ENCODE data around the gene TBC1D14. TPM values are rescaled to one million over a fixed set of nuclear protein-coding genes. Genes with fewer than 3 reads are reported as not detected.

Gene TBC1D14
- total RNA-seq, 1 experiment from 2014 or later, result 51.9 TPM

DNA sequence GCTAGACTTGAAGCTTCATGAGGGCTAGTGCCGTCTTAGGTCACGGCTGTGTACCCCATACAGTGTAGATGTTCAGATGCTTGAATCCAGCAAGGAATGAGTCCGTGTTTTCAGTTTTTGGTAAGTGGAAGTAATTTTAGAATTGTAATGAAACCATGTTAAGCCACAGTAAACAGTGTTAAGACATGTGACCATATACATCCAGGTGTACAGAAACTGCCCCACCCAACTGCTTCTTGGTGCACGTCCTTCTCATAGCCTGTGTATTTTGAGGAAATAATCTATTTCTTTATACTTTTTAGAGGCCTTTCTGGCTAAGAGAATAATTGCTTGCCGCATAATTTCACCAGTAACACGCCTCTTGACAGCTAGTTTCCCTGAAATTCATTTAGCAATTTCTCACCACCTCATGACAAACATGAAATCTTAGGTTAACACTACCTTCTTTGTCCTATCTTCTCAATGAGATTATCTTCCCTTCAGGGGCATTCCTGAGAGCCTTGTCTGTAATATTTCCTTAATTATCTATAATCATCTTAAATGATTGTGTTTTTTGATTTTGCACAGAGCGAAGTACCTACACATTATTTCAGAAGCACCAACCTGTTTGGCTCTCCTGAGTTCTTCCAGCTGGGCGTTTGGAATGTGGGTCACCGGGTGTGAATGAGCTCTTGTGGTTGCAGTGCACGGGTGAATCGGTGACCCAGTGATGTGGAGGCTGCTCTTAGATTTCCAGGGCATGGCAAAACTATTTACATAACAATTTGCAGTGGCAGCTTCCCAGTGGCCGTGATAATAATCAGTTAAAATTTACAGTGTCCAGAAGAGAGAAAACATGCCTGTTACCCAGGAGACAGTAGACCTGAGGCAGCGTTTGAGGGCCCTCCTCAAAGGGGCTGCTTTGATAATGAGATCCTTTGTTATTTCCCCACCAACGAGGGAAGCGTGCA is 83.4 kb downstream of the TBC1D14 start:
- no peak for DNase-seq (ENCODE audit: low read depth)

DNA sequence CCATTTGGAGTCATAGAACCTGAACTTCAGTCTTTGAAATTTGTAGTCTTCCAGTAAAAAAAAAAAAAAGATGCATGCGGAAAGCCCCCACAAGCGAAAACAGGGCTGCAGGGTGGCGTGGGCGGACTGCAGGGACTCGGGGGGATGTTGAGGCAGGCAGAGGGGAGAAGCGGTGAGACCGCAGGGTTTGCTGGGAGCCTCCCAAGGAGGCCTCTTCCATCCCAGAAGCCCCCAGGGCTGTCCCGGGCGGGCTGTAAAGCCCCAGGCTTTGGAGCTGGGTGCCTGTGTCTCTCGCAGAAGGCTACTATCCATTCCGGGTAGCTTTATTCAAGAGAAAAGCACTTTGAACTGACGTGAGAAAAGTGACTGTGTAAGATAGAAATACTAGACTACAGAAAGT is 86.9 kb downstream of the TBC1D14 start:
- DNase-seq (ENCODE audit: low read depth), result no peak

DNA sequence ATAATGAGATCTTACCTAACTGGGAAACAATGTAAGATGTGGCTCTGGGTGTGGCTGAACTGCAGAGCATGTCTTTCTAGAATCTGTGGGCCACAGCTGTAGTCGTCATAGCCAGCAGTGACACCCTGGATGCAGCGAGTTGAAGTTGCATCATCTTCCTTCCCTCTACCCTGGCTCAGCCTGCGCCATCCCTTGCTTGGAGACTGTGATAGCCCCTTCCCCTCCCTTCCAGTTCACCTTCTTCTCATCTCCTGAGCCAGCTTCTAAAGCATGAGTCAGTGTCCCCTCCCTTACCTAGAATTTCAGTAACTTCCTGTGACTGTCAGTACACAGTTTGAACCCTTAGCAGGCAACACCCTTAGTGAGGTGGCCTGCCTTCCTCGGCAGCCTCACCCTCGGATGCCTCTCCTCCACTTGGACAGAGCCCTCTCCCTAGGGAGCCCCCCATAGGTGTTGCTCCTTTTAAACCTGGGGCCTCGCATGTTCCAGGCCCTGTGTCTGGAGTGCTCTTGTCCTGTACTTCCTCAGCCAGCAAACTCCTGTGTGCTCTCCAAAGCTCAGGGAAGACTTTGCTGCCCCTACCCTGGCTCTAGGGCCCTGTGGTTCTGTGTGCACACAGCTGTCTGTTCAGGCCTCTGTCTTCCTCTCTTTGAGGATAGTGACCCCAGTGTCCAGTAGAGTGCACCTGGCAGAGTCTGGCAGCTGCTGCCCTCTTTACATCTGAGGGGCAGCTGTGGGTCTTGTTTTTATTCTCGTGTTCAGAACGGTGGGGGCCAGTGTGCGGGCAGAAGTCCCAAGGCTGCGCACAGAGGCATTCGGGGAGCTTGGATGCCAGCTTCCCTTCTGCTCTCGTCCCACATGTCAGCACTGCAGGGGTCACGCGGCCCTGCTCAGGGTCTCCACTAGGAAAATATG is 89.8 kb downstream of the TBC1D14 start:
- DNase-seq (ENCODE audit: low read depth), result peak; percentile 38

DNA sequence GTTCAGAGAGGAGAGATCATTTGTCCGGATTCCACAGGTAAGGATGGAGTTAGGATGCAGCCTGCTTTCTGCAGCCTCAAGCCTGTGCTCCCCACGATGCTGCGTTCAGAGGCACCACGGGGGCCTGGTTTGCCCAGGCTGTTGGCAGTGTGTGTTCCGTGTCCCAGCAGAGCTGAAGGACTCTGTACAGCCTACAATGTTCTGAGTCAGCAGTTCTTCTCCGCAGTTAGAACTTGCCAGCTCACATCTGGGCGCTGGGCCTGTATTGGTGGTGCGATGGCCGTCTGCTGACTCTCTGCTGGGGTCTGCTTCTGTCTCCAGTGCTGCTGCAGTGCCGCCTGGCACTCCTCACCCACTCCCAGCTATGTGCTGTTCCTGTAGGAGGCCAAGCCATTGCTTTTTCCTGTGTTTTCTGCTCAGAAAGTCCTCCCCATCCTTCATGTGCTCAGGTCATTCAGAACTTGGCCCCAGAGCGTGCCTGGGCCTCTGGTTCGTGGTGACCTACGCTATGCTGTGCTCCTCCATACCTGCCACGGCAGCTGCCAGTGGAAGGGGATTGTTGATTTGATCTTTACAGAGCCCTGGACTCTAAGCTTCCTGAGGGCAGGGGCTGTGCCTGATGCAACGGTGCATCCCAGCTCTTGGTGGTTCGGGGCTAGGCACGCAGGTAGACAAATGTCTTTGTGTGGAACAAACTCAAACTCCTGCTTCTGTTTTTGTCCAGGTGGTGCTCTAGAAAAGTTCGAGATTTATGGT is 91.0 kb downstream of the TBC1D14 start:
- no peak for DNase-seq (ENCODE audit: low read depth)

DNA sequence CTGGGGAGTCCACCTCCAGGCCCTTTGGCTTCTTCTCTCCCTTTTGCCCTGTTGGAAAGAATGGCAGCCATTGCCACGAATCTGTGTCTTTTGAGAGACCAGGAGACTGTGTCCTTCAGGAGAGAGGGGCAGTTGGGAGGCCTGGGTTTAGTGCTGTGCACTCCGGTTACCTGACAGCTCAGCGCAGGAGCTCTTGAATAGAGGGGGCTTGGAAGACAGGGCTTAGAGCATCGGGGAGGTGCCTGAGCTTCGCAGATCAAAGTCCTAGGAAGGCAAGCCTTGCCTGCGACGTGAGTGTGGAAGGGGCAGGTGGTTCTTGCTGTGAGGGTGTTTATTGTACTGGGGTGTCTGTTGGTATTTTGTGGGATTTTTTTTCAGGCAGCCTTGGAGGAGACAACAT is 91.6 kb downstream of the TBC1D14 start:
- no peak for DNase-seq (ENCODE audit: low read depth)

DNA sequence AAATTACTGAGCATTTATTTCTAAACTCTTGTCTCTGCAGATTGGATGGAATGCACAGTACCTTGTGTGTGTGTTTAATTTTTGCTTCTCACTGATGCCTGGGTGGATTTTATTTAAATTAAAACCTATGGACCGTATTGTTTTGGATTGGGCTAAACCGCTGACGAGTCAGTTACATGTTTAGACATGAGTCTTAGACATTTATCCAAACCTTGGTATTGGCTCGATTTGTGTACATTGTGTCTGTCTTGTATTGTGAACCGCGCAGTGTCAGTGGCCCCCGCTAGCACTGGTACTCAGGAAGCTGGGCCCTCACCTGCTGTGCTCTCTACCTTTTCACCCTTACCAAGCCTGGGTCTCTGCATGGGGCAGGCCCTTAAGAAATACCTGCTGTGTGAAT is 92.7 kb downstream of the TBC1D14 start:
- no peak for DNase-seq (ENCODE audit: low read depth)

DNA sequence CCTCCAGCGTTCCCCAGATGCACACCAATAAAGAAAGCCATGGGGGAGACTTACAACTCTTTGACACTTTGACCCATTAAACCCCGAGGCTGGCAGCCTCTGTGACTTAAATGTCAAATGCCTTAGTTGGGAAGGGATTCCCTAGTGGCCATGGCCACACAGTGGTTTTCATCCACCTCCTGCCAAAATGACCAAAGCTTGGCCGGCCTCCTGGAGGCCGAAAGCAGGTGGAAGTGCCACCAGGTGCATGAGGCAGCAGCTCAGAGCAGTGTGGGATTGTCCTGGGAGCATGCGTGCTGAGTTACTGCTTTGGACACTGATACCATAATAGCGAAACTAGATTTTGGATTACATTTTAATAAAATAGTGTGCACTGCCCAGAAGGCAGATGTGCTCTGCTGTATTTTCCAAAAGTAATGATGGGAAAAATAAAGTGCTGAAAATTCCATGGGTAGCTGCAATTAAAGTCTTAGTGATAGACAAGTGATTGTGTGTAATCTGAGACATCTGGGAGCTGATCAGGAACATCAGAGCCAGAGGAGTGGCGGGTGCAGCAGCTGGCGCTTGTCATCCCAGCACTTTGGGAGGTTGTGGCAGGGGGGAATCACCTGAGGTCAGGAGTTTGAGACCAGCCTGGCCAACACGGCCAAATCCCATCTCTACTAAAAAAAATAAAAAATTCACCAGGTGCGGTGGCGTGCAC is 93.7 kb downstream of the TBC1D14 start:
- no peak for DNase-seq (ENCODE audit: low read depth)

DNA sequence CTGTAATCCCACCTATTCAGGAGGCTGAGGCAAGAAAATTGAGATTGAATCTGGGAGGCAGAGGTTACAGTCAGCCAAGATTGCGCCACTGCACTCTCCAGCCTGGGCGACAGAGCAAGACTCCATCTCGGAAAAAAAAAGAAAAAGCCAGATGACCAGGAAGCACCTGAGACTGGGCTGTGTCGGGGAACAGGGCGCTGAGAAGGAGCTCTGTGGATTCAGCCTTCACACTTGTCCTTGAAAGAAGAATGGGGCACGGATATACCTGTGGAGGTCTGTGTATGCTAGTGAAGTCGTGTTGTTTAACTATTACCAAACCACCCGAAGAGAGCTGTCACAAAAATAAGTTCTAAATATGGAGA is 94.2 kb downstream of the TBC1D14 start:
- no peak for DNase-seq (ENCODE audit: low read depth)

DNA sequence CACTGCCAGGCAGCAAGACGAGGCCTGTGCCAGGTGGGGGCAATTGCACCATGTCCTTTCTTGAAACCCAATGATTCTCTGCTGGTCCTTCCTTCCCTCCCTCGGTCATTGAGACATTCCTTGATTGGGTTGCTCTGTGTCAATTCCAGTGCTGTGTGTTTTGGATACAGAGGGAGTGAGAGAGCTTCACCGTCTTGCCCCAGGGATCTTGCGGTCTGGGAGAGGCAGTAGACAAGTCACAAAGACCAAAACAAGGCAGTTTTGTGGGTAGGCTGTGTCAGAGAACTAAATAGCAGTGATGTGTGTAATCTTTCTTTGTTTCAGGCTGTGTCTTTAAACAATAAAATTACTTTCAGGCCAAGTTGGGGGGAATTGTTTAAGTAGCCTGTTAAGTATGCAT is 94.7 kb downstream of the TBC1D14 start:
- DNase-seq (ENCODE audit: low read depth), result no peak

DNA sequence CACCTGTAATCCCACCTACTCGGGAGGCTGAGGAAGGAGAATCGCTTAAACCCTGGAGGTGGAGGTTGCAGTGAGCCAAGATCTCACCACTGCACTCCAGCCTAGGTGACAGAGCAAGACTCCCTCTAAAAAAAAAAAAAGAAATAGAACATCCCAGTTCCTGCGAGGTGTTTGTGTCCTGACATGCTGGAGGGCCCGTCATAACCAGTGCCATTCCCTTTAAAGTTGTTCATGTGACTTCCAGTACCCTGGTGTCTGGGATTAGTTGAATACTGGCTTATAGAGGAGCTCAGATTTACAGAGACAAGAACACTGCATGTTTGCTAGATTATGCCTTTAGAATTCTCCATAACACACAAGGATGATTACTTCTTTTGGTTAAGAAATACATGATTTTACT is 95.9 kb downstream of the TBC1D14 start:
- DNase-seq (ENCODE audit: low read depth), result no peak

DNA sequence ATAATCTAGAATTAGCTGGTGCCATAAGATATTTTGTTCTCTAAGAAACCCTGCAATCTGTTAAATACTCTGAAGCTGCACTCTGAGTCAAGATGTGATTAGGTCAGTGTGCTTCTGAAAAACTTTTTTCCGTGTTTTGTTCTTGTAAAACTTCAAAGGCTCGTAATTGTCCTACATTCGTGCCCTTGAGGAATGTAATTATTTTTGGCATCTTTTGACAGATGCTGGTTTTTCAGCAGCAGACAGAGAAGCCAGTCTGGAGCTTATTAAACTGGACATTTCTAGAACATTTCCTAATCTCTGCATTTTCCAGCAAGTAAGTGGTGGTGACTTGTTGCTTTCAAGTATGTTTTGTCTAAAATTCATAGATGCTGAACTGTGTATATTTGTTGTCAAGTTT is 96.8 kb downstream of the TBC1D14 start:
- DNase-seq (ENCODE audit: low read depth), result no peak

DNA sequence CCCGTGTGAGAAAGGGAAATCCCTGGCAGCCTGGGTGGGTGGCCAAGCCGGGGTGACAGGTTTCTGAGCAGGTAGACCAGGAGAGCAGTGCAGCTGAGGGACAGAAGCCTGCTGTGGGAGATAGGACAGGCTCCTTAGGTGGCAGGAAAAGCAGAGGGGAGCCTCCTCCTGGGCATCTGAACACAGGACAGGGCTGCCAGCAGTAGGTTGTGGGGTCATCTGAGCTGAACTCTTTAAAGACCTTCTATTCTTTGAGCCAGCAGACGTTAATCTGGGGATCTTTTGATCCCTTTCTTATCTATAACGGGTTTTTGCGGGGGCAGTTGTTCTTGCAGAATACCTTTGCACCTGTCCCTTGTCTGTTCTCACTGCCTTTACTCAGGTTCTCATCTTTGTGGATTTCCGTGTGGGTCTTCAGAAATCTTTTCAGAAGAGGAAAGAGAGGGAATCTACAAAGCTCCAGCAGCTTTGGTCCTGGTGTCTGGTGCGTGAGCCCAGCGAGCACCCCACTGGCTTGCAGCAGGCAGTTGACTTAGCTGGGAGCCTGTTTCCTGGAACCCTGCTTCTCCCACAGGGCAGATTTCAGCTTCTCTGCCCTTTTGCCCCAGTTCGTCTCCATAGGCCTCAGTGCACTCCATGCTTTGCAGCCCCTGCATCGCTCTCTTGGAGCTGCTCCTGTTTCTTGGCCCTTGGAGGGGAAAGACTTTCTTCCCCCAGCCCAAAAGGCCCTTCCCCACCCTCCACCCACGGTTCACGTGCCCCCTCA is 97.7 kb downstream of the TBC1D14 start:
- DNase-seq (ENCODE audit: low read depth), result no peak

DNA sequence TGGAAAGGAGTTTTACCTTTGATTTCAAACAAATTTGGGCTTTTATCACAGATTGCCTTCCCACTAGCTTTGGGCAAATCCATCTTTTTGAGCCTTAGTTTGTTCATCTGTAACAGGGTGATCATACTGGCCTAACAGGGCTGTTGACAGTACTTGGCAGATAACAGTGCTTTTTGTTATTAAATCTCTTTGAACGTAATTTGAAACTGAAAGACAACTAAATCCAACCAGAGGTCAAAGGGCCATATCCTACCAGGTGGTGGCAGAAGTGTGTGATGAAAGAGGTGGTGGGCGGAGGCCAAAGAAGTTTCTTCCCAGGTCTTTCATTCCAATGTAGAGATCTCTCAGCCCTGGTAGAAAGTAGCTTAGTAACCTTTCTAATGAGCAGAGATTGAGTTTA is 98.3 kb downstream of the TBC1D14 start:
- DNase-seq (ENCODE audit: low read depth), result peak; percentile 8

DNA sequence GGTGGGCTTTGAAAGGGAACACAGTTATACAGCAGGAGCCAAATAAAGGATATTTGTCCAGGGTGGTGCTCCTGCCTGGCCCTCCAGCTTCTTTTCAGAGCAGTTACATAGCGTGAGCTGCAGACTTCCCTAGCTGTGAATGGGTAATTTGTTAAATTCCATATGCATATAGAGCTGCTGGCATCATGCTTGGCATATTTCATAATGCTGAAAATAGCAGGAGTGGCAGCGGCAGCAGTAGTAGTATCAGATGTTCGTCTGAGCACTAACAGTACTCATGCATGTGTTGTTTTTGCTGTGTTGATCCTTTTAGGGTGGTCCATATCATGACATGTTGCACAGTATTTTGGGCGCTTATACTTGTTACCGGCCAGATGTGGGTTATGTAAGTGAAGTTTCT is 99.9 kb downstream of the TBC1D14 start:
- no peak for DNase-seq (ENCODE audit: low read depth)

DNA sequence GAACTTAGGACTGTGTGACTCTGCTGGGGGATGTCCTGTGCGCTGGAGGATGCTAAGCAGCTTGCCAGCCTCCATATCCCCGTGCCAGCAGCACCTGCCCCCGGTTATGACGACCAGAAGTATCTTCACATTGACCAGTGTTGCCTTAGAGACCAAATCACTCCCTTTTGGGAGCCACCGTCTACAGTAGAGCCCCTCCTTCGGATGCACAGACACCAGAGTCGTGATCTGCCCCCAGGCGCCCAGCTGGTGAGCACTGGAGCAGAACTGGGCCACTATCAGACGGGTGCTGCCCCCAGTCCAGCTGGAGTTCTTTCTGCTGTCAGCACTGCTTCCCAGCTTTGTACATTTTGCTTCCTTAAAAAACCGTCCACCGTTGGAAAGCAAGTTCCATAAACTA is 103.5 kb downstream of the TBC1D14 start:
- DNase-seq (ENCODE audit: low read depth), result no peak

DNA sequence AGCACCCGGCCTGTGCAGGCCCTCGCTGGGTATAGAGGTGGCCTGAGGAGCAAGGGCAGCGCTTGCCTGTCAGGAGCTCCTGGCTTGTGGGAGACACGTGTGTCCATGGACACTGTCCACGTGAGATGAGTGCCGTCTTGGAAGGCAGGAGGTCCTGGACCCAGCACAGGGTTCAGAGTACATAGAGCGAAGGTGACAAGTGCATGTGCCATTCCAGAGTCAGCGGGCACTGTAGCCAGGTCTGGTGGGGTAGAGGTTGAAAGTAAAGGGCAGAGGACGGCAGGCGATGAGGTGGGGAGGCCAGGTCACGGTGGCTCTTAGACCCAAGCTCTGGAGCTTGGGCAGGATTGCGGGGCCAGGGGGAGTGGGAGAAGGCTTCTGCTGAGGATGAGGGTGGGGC is 105.2 kb downstream of the TBC1D14 start:
- no peak for DNase-seq (ENCODE audit: low read depth)

DNA sequence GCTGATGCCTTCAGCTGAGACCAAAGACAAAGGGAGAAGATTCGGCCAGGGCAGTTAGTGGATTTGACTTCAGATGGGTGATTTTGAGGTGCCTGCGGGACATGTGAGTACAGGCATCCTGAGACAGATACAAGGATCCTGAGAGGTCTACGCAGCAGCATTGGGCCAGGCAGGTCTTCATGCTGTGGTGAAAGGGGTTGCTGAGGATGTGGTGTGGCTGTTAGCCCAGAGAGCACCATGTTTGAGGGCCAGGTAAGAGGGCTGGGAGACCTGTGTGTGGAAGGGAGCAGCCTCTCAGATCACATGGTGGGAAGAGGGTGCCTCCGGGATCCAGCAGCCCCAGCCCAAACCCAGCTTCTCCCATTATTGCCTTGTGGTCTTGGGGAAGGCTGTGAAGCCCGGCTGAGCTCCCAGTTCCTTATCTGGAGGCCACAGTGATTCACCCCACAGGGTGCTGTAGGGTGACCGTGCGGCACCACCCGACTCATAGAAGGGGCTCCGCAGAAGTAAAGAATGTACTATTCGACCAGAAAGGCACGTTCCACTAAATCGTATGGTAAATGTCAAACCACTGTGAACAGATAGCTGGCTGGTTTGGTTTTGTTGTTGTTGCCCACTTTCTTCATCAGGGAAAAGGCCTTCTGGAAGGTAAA is 105.9 kb downstream of the TBC1D14 start:
- DNase-seq (ENCODE audit: low read depth), result no peak

DNA sequence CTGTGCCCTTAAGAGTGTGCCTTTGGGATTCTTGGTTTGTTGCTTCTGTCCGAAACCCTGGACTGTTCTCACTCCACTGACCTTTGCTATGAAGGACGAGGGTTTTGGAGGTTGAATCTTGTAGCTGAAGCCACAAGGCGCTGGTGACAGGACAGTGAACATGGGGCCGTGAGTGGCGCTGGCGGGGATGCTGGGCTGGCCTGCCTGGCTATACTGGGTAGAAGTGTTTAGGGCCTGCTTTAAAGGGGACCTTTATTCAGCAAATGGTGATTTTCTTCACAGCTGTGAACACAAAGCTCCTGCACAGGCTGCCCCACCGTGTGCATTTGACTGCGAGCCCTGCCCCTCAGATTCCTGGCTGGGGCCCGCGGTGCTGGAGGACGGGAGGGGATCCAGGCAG is 106.5 kb downstream of the TBC1D14 start:
- no peak for DNase-seq (ENCODE audit: low read depth)

DNA sequence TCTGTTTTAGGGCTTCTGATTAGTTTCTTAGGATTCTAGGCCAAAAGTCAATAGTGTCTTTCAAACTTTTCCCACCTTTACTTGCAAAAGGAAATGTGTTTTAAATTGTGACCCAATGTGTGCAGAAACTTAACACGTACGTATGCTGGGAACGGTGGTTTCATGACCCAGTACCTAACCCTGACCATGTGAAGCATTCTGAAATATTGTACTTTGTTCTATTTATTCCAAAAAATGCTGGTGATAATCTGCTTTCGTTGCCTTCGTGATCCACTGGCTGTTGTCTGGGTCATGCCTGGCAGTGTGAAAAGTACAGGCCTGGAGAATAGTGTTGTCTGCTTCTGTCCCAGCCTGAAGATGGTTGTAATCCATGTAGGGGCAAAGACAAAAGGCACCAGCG is 106.9 kb downstream of the TBC1D14 start:
- no peak for DNase-seq (ENCODE audit: low read depth)

All from LHCN-M2 (cell line).